Hepatocyte (in vitro differentiated cells): ENCODE measurements around the gene HPCAL1. TPM values are rescaled to one million over a fixed set of nuclear protein-coding genes. Genes with fewer than 3 reads are reported as not detected.

ENCODE experiments used
- DNase-seq: peaks from one replicate; pipeline ENCODE4 v3.0.0-alpha.2; 2016; ENCODE audit warnings: low spot score
- H2AFZ ChIP-seq: fragments of 200-600 bp; sonication (generic); 2 replicates; pipeline ENCODE4 v1.6.0; 2016; ENCODE audit warnings: antibody characterized with exemption, mild to moderate bottlenecking
- H3K27ac ChIP-seq: fragments of 200-600 bp; sonication (generic); 2 replicates; pipeline ENCODE4 v1.5.1; 2016; ENCODE audit warnings: mild to moderate bottlenecking
- H3K27me3 ChIP-seq: fragments of 200-600 bp; sonication (generic); 2 replicates; pipeline ENCODE4 v1.6.1; 2016
- H3K36me3 ChIP-seq: fragments of 200-600 bp; sonication (generic); replicated peaks from 2 replicates; pipeline ENCODE4 v1.5.1; 2016; ENCODE audit warnings: low read depth; ENCODE audit not compliant: insufficient read depth
- H3K4me1 ChIP-seq: fragments of 200-600 bp; sonication (generic); 2 replicates; pipeline ENCODE4 v1.5.1; 2016; ENCODE audit warnings: mild to moderate bottlenecking, moderate library complexity; ENCODE audit not compliant: insufficient read depth
- H3K4me2 ChIP-seq: fragments of 200-600 bp; sonication (generic); 2 replicates; pipeline ENCODE4 v1.6.0; 2016
- H3K4me3 ChIP-seq: fragments of 200-600 bp; sonication (generic); 2 replicates; pipeline ENCODE4 v1.5.1; 2016; ENCODE audit warnings: mild to moderate bottlenecking
- H3K79me2 ChIP-seq: fragments of 200-600 bp; sonication (generic); 2 replicates; pipeline ENCODE4 v1.6.0; 2017; ENCODE audit warnings: mild to moderate bottlenecking
- H3K9me2 ChIP-seq: fragments of 200-600 bp; sonication (generic); replicated peaks from 2 replicates; pipeline ENCODE4 v1.6.0; 2017; ENCODE audit warnings: mild to moderate bottlenecking; ENCODE audit not compliant: insufficient read depth
- H3K9me3 ChIP-seq: fragments of 200-600 bp; sonication (generic); 2 replicates; pipeline ENCODE4 v1.5.1; 2016; ENCODE audit warnings: low read depth, mild to moderate bottlenecking
- H4K20me1 ChIP-seq: fragments of 200-600 bp; sonication (generic); 2 replicates; pipeline ENCODE4 v1.6.0; 2016; ENCODE audit warnings: mild to moderate bottlenecking; ENCODE audit not compliant: insufficient read depth, poor library complexity, severe bottlenecking
- CTCF ChIP-seq: fragments of 200-600 bp; sonication (generic); IDR thresholded peaks from 2 replicates; pipeline ENCODE4 v1.5.1; 2016; ENCODE audit warnings: antibody characterized with exemption, mild to moderate bottlenecking; ENCODE audit not compliant: poor library complexity
- EZH2 ChIP-seq: fragments of 200-600 bp; sonication (generic); IDR thresholded peaks from 2 replicates; pipeline ENCODE4 v1.6.1; 2016; ENCODE audit warnings: antibody characterized with exemption, mild to moderate bottlenecking, borderline replicate concordance
- EZH2phosphoT487 ChIP-seq: fragments of 200-600 bp; sonication (generic); IDR thresholded peaks from one replicate; pipeline ENCODE4 v1.6.1; 2018; ENCODE audit warnings: antibody characterized with exemption, mild to moderate bottlenecking, low read depth, moderate library complexity; ENCODE audit not compliant: unreplicated experiment, severe bottlenecking
- WGBS: methylation state at CpG from one replicate; pipeline ENCODE4 v1.1.6; 2016; ENCODE audit warnings: low lambda C conversion rate; ENCODE audit errors: missing lambda C conversion rate; 5-methylcytosine and 5-hydroxymethylcytosine counted together
- polyA plus RNA-seq: library from polyadenylated mRNA; unstranded; fragments of >200 nt; fragmentation: Nextera tagmentation; extraction: Ambion mirVana; gene quantifications from 2 replicates; pipeline ENCODE4 v1.2.1, GENCODE V29; 2016
- total RNA-seq: library from RNA; depleted of rRNA; stranded (reverse); fragments of >200 nt; gene quantifications from 2 replicates; pipeline ENCODE4 v1.2.3, GENCODE V29; 2014

Gene HPCAL1
- total and polyA plus RNA-seq, 2 experiments from 2014 or later = 22.5 to 39.1 TPM

GRCh38 chr2:10449486-10449831 is 146.8 kb downstream of the HPCAL1 start:
- Histone ChIP-seq H3K36me3 (no peaks in the 10 kb centered on the region), H3K79me2 (peaks cover 33% of the 10 kb centered on the region), H4K20me1 (peaks cover 32% of the 10 kb centered on the region), H3K4me3 (no peak overlapping the region), H3K27me3 (no peaks in the 10 kb centered on the region), H3K9me2 (no peaks in the 10 kb centered on the region), H3K4me1 (peaks cover 11% of the 10 kb centered on the region), H3K27ac (peak overlapping the region; percentile 100), H2AFZ (no peak overlapping the region), H3K9me3 (no peaks in the 10 kb centered on the region), H3K4me2 (peak overlapping the region; percentile 99)
- 76% methylated on average over 5 of the region's 5 CpGs for WGBS
- TF ChIP-seq EZH2phosphoT487 (no peak), CTCF (no peak), EZH2 (no peak)
- DNase-seq = no peak

- TF ChIP-seq EZH2phosphoT487 (no peak), CTCF (no peak), EZH2 (no peak)
- peaks cover 27% of the 10 kb centered on the region for H3K79me2 ChIP-seq
- H3K4me2 ChIP-seq = peak overlapping the region; percentile 99
- H3K9me3 ChIP-seq = no peaks in the 10 kb centered on the region
- H3K27me3 ChIP-seq = no peaks in the 10 kb centered on the region
- peak; percentile 73 for DNase-seq
- peaks cover 26% of the 10 kb centered on the region for H4K20me1 ChIP-seq
- H3K9me2 ChIP-seq = no peaks in the 10 kb centered on the region
- H3K4me3 ChIP-seq = no peak overlapping the region
- WGBS = 85% methylated on average over 22 of the region's 22 CpGs
- H2AFZ ChIP-seq = no peak overlapping the region
- peaks cover 11% of the 10 kb centered on the region for H3K4me1 ChIP-seq
- peak overlapping the region; percentile 100 for H3K27ac ChIP-seq
- H3K36me3 ChIP-seq = no peaks in the 10 kb centered on the region
These were observed 147.4 kb downstream of the HPCAL1 start for GRCh38 chr2:10449838-10450691.

GRCh38 chr2:10451819-10452218 is 149.1 kb downstream of the HPCAL1 start:
- TF ChIP-seq CTCF (no peak), EZH2phosphoT487 (no peak), EZH2 (no peak)
- H3K9me3 ChIP-seq = no peaks in the 10 kb centered on the region
- no peak overlapping the region for H3K27ac ChIP-seq
- H3K4me1 ChIP-seq = peaks cover 7% of the 10 kb centered on the region
- no peak overlapping the region for H2AFZ ChIP-seq
- peaks cover 9% of the 10 kb centered on the region for H4K20me1 ChIP-seq
- H3K4me2 ChIP-seq = no peak overlapping the region
- no peaks in the 10 kb centered on the region for H3K9me2 ChIP-seq
- H3K27me3 ChIP-seq = no peaks in the 10 kb centered on the region
- H3K79me2 ChIP-seq = peaks cover 10% of the 10 kb centered on the region
- no peak for DNase-seq
- H3K36me3 ChIP-seq = no peaks in the 10 kb centered on the region
- 97% methylated on average over 6 of the region's 6 CpGs for WGBS
- H3K4me3 ChIP-seq = no peak overlapping the region
